ENCODE measurements around the gene RGS3. TPM values are rescaled to one million over a fixed set of nuclear protein-coding genes. Genes with fewer than 3 reads are reported as not detected.
"Not testable (repeated sequence)": the region's sequence is repeated elsewhere in the genome, so short reads cannot be mapped to it uniquely, and the experiment has no call there.

Gene RGS3
- total RNA-seq, 1 donor from 2014 or later: 138 TPM

GRCh38 chr9:113482991-113483675 is 19.6 kb downstream of the RGS3 start:
- ATAC-seq (ENCODE audit: poor library complexity): no peak
- DNase-seq: no peak

GRCh38 chr9:113483676-113484257 is 20.2 kb downstream of the RGS3 start:
- no peak for ATAC-seq (ENCODE audit: poor library complexity)
- intact Hi-C loops (cut with DNase I): no loop called here
- DNase-seq: no peak

More at GRCh38 chr9:113482991-113483675, 19.6 kb downstream of the RGS3 start:
- intact Hi-C loops (cut with DNase I): no loop called here

GRCh38 chr9:113484258-113484730 is 20.8 kb downstream of the RGS3 start:
- intact Hi-C loops (cut with DNase I): no loop called here
- ATAC-seq (ENCODE audit: poor library complexity) (peak; percentile 76), DNase-seq (peak; percentile 87)

GRCh38 chr9:113485761-113486115 is 22.2 kb downstream of the RGS3 start:
- DNase-seq (no peak), ATAC-seq (ENCODE audit: poor library complexity) (no peak)
- intact Hi-C loops (cut with DNase I): no loop called here

- no peak for DNase-seq
- intact Hi-C loops (cut with DNase I): no loop called here
- no peak for ATAC-seq (ENCODE audit: poor library complexity)
These were observed 22.8 kb downstream of the RGS3 start for GRCh38 chr9:113486327-113486726.

GRCh38 chr9:113488071-113488470 is 24.5 kb downstream of the RGS3 start:
- no peak for ATAC-seq (ENCODE audit: poor library complexity)
- DNase-seq: no peak
- intact Hi-C loops (cut with DNase I): no loop called here

GRCh38 chr9:113488490-113488889 is 25.0 kb downstream of the RGS3 start:
- ATAC-seq (ENCODE audit: poor library complexity) (peak; percentile 72), DNase-seq (no peak)
- intact Hi-C loops (cut with DNase I): no loop called here

GRCh38 chr9:113491147-113491546 is 27.6 kb downstream of the RGS3 start:
- not testable (repeated sequence) for DNase-seq; ATAC-seq (ENCODE audit: poor library complexity)
- intact Hi-C loops (cut with DNase I): loop anchor here (5.0 kb wide), 1 partner anchor 39 kb away; no protein-coding TSS in a partner anchor

GRCh38 chr9:113492343-113493202 is 29.0 kb downstream of the RGS3 start:
- intact Hi-C loops (cut with DNase I): loop anchor here (5.0 kb wide), 1 partner anchor 40 kb away; no protein-coding TSS in a partner anchor
- ATAC-seq (ENCODE audit: poor library complexity) (peak; percentile 64), DNase-seq (no peak)

GRCh38 chr9:113493203-113493520 is 29.6 kb downstream of the RGS3 start:
- no peak for DNase-seq
- intact Hi-C loops (cut with DNase I): loop anchor here (5.0 kb wide), 1 partner anchor 41 kb away; no protein-coding TSS in a partner anchor
- ATAC-seq (ENCODE audit: poor library complexity): peak; percentile 2

GRCh38 chr9:113495526-113495925 is 32.0 kb downstream of the RGS3 start:
- no peak for ATAC-seq (ENCODE audit: poor library complexity)
- no peak for DNase-seq
- intact Hi-C loops (cut with DNase I): no loop called here

- ATAC-seq (ENCODE audit: poor library complexity): no peak
- no peak for DNase-seq
- intact Hi-C loops (cut with DNase I): no loop called here
These were observed 33.5 kb downstream of the RGS3 start for GRCh38 chr9:113497051-113497450.

- DNase-seq (no peak), ATAC-seq (ENCODE audit: poor library complexity) (no peak)
- intact Hi-C loops (cut with DNase I): no loop called here
These were observed 35.8 kb downstream of the RGS3 start for GRCh38 chr9:113499153-113499875.

GRCh38 chr9:113499876-113500497 is 36.5 kb downstream of the RGS3 start:
- intact Hi-C loops (cut with DNase I): no loop called here
- no peak for ATAC-seq (ENCODE audit: poor library complexity)
- DNase-seq: no peak

- DNase-seq: peak; percentile 62
- ATAC-seq (ENCODE audit: poor library complexity): peak; percentile 54
- intact Hi-C loops (cut with DNase I): no loop called here
These were observed 37.7 kb downstream of the RGS3 start for GRCh38 chr9:113501129-113501686.

GRCh38 chr9:113501852-113502251 is 38.3 kb downstream of the RGS3 start:
- no peak for DNase-seq
- no peak for ATAC-seq (ENCODE audit: poor library complexity)
- intact Hi-C loops (cut with DNase I): no loop called here

GRCh38 chr9:113502427-113503034 is 39.0 kb downstream of the RGS3 start:
- DNase-seq (no peak), ATAC-seq (ENCODE audit: poor library complexity) (peak; percentile 9)
- intact Hi-C loops (cut with DNase I): no loop called here

GRCh38 chr9:113503131-113503541 is 39.6 kb downstream of the RGS3 start:
- ATAC-seq (ENCODE audit: poor library complexity) (peak; percentile 15), DNase-seq (peak; percentile 59)
- intact Hi-C loops (cut with DNase I): no loop called here
